HEK293T (cell line): ENCODE results near the gene HIVEP3.

ENCODE experiments used
- CTCF ChIA-PET: fragments of 350-600 bp; formaldehyde crosslinking; extraction: SDS; loops from one replicate; lab custom pipeline; 2021; ENCODE audit warnings: antibody characterized with exemption, inconsistent platforms; lab: Yijun Ruan, JAX
- POLR2A ChIA-PET: fragments of 350-600 bp; formaldehyde crosslinking; extraction: SDS; loops from one replicate; lab custom pipeline; 2020; ENCODE audit warnings: antibody characterized with exemption, inconsistent platforms; lab: Yijun Ruan, JAX
- DNase-seq: peaks from one replicate; pipeline ENCODE4 v3.0.0; 2012; ENCODE audit warnings: mixed read lengths; ENCODE audit errors: extremely low spot score
- ARNT ChIP-seq: fragments of 450-650 bp; IDR thresholded peaks from 2 replicates; pipeline ENCODE4 v1.6.1; 2017; ENCODE audit warnings: mild to moderate bottlenecking
- BHLHE40 ChIP-seq: fragments of 450-650 bp; IDR thresholded peaks from 2 replicates; pipeline ENCODE4 v1.6.1; 2016; ENCODE audit warnings: mild to moderate bottlenecking, moderate library complexity, borderline replicate concordance
- CTBP1 ChIP-seq: fragments of 450-650 bp; IDR thresholded peaks from 2 replicates; pipeline ENCODE4 v1.6.1; 2016; ENCODE audit warnings: borderline replicate concordance
- ELF4 ChIP-seq: fragments of 450-650 bp; IDR thresholded peaks from 2 replicates; pipeline ENCODE4 v1.6.1; 2017; ENCODE audit warnings: antibody characterized with exemption
- FOXA1 ChIP-seq: fragments of 450-650 bp; IDR thresholded peaks from 2 replicates; pipeline ENCODE4 v1.6.1; 2016; ENCODE audit warnings: mild to moderate bottlenecking
- FOXK2 ChIP-seq: fragments of 450-650 bp; IDR thresholded peaks from 2 replicates; pipeline ENCODE4 v1.6.1; 2016; ENCODE audit warnings: mild to moderate bottlenecking
- FOXM1 ChIP-seq: fragments of 450-650 bp; IDR thresholded peaks from 2 replicates; pipeline ENCODE4 v1.6.1; 2017; ENCODE audit warnings: mild to moderate bottlenecking, borderline replicate concordance
- HDGF ChIP-seq: fragments of 450-650 bp; IDR thresholded peaks from 2 replicates; pipeline ENCODE4 v1.6.1; 2017; ENCODE audit warnings: antibody characterized with exemption, borderline replicate concordance
- L3MBTL2 ChIP-seq: fragments of 450-650 bp; conservative IDR thresholded peaks from 2 replicates; pipeline ENCODE4 v1.6.1; 2016; ENCODE audit warnings: mild to moderate bottlenecking
- LEF1 ChIP-seq: fragments of 450-650 bp; IDR thresholded peaks from 2 replicates; pipeline ENCODE4 v1.6.1; 2017; ENCODE audit warnings: mild to moderate bottlenecking, borderline replicate concordance
- NFRKB ChIP-seq: fragments of 450-650 bp; IDR thresholded peaks from 2 replicates; pipeline ENCODE4 v1.6.1; 2016; ENCODE audit warnings: mild to moderate bottlenecking, moderate library complexity
- SP1 ChIP-seq: fragments of 450-650 bp; IDR thresholded peaks from 2 replicates; pipeline ENCODE4 v1.6.1; 2017
- SUZ12 ChIP-seq: fragments of 450-650 bp; IDR thresholded peaks from 2 replicates; pipeline ENCODE4 v1.6.1; 2016; ENCODE audit warnings: mild to moderate bottlenecking
- TARDBP ChIP-seq: fragments of 450-650 bp; IDR thresholded peaks from 2 replicates; pipeline ENCODE4 v1.6.1; 2016
- ZNF384 ChIP-seq: fragments of 450-650 bp; IDR thresholded peaks from 2 replicates; pipeline ENCODE4 v1.6.1; 2016
- TF ChIP-seq, protein P1 (sequence below): fragments of 450-650 bp; IDR thresholded peaks from 2 replicates; pipeline ENCODE4 v1.6.1; 2016

The HIVEP3 gene

DNA sequence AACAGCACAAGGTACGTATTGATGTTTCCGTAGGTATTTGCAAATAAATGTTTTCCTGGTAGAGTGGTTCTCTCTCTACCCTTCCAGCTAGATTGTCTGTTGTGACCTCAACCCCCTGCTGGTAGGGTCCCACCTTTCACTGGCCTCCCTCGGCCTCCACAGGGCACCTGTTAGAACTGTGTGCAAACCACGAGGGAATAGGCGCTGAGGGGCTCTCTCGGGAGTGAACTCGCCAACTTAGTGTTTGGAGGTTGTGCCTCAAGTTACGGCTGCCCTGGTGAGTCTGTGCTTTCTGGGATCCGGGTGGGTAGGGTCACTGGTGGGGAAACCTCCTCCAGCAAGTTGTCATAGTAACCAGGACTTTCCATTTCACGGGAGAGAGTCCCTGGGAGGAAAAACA is 229.6 kb downstream of the HIVEP3 start:
- ChIA-PET CTCF (interaction anchor here (1.1 kb wide), 1 partner anchor 112 kb away, joined by 3 read pairs; no protein-coding TSS in a partner anchor), POLR2A (no interaction called here)

GRCh38 chr1:41687007-41687406 is 231.7 kb downstream of the HIVEP3 start:
- no peak for TF ChIP-seq FOXA1
- TF ChIP-seq ARNT, result no peak
- TF ChIP-seq FOXK2, result no peak
- TF ChIP-seq CTBP1, result no peak
- no peak for TF ChIP-seq ELF4
- no peak for TF ChIP-seq FOXM1
- no peak for TF ChIP-seq HDGF
- TF ChIP-seq, protein P1, sequence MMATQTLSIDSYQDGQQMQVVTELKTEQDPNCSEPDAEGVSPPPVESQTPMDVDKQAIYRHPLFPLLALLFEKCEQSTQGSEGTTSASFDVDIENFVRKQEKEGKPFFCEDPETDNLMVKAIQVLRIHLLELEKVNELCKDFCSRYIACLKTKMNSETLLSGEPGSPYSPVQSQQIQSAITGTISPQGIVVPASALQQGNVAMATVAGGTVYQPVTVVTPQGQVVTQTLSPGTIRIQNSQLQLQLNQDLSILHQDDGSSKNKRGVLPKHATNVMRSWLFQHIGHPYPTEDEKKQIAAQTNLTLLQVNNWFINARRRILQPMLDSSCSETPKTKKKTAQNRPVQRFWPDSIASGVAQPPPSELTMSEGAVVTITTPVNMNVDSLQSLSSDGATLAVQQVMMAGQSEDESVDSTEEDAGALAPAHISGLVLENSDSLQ, result no peak
- TF ChIP-seq SUZ12, result no peak
- no peak for TF ChIP-seq TARDBP
- TF ChIP-seq SP1, result no peak
- TF ChIP-seq BHLHE40, result no peak
- no peak for TF ChIP-seq ZNF384
- no peak for TF ChIP-seq L3MBTL2
- no peak for TF ChIP-seq LEF1
- no peak for TF ChIP-seq NFRKB
- ChIA-PET CTCF (no interaction called here), POLR2A (interaction anchor here (1.2 kb wide), 1 partner anchor 25 kb away, joined by 3 read pairs; no protein-coding TSS in a partner anchor)
- DNase-seq, result no peak

More for the DNA sequence above, 229.6 kb downstream of the HIVEP3 start:
- no peak for DNase-seq
- TF ChIP-seq SUZ12 (no peak), FOXK2 (no peak), ARNT (no peak), ZNF384 (no peak), ELF4 (no peak), BHLHE40 (no peak), L3MBTL2 (no peak), NFRKB (no peak), LEF1 (no peak), CTBP1 (no peak), SP1 (no peak), FOXM1 (no peak), FOXA1 (no peak), HDGF (no peak), TARDBP (no peak)
- TF ChIP-seq, protein P1, result no peak

DNA sequence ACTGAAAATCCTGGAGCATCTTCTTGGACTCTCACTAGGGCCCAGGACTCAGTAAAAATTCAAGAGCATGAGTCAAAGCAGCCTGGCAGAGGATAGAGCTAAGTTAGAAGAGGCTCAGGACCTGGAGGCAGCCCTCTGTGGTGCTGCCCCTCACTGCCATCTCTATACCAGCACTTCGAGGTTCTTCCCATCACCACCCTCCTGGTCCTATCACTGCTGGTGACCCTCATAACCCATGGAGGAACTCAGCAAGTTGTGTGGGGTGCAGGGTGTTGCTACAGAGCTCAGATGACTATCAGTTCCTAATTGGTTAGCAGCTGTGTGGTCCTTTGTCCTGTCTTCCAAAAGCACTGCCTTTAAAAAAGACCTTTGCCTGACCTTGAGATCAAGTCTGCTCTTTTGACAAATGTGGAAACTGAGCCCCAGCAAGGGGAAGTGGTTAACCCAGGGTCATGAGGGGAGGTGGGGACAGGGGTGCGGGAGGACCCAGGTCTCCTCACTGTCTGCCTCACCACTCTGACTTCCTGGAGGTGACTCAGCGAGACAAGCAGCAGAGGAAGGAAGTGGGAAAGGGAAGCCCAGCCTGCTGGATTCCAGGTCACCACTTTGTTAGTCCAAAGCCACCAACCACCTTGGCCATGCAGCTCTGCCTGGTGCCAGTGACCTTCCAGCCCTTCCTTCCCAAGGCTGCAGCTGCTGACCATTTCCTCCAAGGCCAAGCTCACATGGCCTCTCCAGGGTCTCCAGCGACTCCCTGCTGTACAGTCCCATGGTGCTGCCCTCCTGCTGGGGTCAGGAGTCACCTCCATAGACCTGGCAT is 234.8 kb downstream of the HIVEP3 start:
- POLR2A ChIA-PET, result no interaction called here
- CTCF ChIA-PET, result no interaction called here
- DNase-seq, result no peak
- TF ChIP-seq ELF4 (no peak), L3MBTL2 (no peak), SP1 (no peak), NFRKB (no peak), HDGF (no peak)

- DNase-seq, result no peak
- TF ChIP-seq HDGF, result no peak
- TF ChIP-seq ARNT, result no peak
- TF ChIP-seq TARDBP, result no peak
- TF ChIP-seq, protein P1, result no peak
- CTCF ChIA-PET, result no interaction called here
- POLR2A ChIA-PET, result no interaction called here
These were observed 235.7 kb downstream of the HIVEP3 start for GRCh38 chr1:41682845-41683625.

DNA sequence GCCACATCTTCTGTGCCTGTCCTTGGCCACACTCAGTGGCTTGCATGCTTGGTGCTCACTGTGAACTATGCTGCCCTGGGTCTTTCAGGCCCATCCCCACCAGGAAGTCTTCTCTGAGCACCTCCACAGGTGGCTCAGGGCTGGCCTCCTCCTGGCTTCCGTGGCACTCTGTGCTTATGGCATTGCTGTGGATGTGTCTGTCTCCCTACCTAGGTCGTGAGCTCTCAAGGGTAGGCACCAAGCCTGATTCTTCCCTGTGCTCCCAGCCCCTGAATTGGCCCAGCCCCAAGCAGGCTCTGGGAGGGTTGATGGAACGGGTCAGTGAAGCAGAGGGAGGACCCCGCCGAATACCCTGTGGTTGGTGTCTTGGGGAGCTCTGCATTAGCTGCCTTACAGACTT is 236.6 kb downstream of the HIVEP3 start:
- no peak for DNase-seq
- POLR2A ChIA-PET, result no interaction called here
- CTCF ChIA-PET, result interaction anchor here (0.8 kb wide), 1 partner anchor 108 kb away, joined by 3 read pairs; no protein-coding TSS in a partner anchor
- TF ChIP-seq CTBP1 (no peak), FOXK2 (no peak), HDGF (no peak), TARDBP (no peak), BHLHE40 (no peak), FOXM1 (no peak), L3MBTL2 (no peak), SP1 (no peak), SUZ12 (no peak), LEF1 (no peak), FOXA1 (no peak), ARNT (no peak), NFRKB (no peak), ZNF384 (no peak), ELF4 (no peak)
- TF ChIP-seq, protein P1, result no peak
